Measurements from ENCODE around the gene NRXN3. TPM values are rescaled to one million over a fixed set of nuclear protein-coding genes. Genes with fewer than 3 reads are reported as not detected.

The NRXN3 gene
- total RNA-seq, 4 donors from 2014 or later: 0.04 to 0.16 TPM; not detected in 2

DNA sequence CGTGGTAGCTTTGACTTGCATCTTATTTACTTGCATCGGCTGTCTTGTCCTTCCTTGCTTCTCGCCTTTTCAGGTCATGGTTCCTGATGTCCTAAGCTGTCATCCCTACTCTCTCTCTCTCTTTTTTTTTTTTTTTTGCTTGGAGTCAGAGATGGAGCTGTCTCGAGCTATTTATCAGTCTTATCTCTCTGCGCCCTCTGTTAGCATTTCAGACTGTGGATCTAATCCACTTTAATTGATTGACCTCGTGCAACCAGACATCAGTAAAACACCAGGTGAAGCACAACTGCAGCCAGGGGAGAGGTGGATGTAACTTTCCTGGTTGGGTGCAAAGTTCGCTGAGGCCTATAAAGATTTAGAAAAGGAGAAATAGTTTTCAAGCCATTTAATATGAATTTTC is 1486.3 kb downstream of the NRXN3 start:
- in situ Hi-C loops (cut with MboI; ENCODE audit: low sequenced_read_pairs in 4 of 4): no loop called here
- DNase-seq (no peak), ATAC-seq (no peak)
- Histone ChIP-seq H3K36me3 (no peaks in the 10 kb centered on the region), H3K4me1 (no peaks in the 10 kb centered on the region), H3K9me3 (no peaks in the 10 kb centered on the region), H3K4me3 (no peak overlapping the region), H3K27me3 (no peaks in the 10 kb centered on the region), H3K27ac (no peak overlapping the region)
- intact Hi-C loops (cut with DNase I; ENCODE audit: low total_unique reads): no loop called here
- TF ChIP-seq POLR2A (IDR thresholded peaks at IDR 0.05): no peak
- TF ChIP-seq, protein P1, sequence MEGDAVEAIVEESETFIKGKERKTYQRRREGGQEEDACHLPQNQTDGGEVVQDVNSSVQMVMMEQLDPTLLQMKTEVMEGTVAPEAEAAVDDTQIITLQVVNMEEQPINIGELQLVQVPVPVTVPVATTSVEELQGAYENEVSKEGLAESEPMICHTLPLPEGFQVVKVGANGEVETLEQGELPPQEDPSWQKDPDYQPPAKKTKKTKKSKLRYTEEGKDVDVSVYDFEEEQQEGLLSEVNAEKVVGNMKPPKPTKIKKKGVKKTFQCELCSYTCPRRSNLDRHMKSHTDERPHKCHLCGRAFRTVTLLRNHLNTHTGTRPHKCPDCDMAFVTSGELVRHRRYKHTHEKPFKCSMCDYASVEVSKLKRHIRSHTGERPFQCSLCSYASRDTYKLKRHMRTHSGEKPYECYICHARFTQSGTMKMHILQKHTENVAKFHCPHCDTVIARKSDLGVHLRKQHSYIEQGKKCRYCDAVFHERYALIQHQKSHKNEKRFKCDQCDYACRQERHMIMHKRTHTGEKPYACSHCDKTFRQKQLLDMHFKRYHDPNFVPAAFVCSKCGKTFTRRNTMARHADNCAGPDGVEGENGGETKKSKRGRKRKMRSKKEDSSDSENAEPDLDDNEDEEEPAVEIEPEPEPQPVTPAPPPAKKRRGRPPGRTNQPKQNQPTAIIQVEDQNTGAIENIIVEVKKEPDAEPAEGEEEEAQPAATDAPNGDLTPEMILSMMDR (IDR thresholded peaks at IDR 0.05 in 4 of 5, conservative IDR thresholded peaks at IDR 0.05 in 1 of 5): no peak

GRCh38 chr14:79658221-79658620 is 1488.0 kb downstream of the NRXN3 start:
- no peak for ATAC-seq
- TF ChIP-seq, protein P1 (IDR thresholded peaks at IDR 0.05 in 4 of 5, conservative IDR thresholded peaks at IDR 0.05 in 1 of 5): no peak
- TF ChIP-seq POLR2A (IDR thresholded peaks at IDR 0.05): no peak
- no peaks in the 10 kb centered on the region for H3K4me1 ChIP-seq

DNA sequence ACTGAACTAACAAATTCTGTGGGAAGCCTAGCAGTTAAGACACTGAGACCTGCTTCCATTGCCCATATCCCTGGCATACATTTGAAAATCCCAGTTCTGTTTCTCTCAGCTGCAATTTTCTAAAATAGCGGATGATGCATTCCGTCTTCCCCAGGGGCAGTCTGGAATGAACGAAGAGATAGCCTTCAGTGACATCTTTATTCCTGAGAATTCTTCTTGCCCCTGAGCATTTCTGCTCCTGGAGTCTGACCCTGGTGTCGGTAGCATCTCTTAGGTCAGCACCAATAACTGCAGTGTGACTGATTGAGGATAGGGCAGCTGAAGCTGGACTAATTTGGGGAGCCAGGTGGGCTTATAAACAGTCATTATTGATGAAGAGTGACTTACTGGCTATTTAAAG is 1488.6 kb downstream of the NRXN3 start:
- Histone ChIP-seq H3K27me3 (no peaks in the 10 kb centered on the region), H3K4me1 (no peaks in the 10 kb centered on the region), H3K36me3 (no peaks in the 10 kb centered on the region), H3K27ac (no peak overlapping the region), H3K4me3 (no peak overlapping the region), H3K9me3 (no peaks in the 10 kb centered on the region)
- ATAC-seq: no peak
- intact Hi-C loops (cut with DNase I; ENCODE audit: low total_unique reads): no loop called here
- DNase-seq: no peak
- in situ Hi-C loops (cut with MboI; ENCODE audit: low sequenced_read_pairs in 4 of 4): no loop called here
- no peak for TF ChIP-seq POLR2A (IDR thresholded peaks at IDR 0.05)
- TF ChIP-seq, protein P1 (IDR thresholded peaks at IDR 0.05 in 4 of 5, conservative IDR thresholded peaks at IDR 0.05 in 1 of 5): no peak

More at GRCh38 chr14:79658221-79658620, 1488.0 kb downstream of the NRXN3 start:
- DNase-seq: no peak
- no peak overlapping the region for H3K4me3 ChIP-seq
- intact Hi-C loops (cut with DNase I; ENCODE audit: low total_unique reads): no loop called here
- H3K27ac ChIP-seq: no peak overlapping the region
- H3K9me3 ChIP-seq: no peaks in the 10 kb centered on the region
- no peaks in the 10 kb centered on the region for H3K27me3 ChIP-seq
- in situ Hi-C loops (cut with MboI; ENCODE audit: low sequenced_read_pairs in 4 of 4): no loop called here
- no peaks in the 10 kb centered on the region for H3K36me3 ChIP-seq

DNA sequence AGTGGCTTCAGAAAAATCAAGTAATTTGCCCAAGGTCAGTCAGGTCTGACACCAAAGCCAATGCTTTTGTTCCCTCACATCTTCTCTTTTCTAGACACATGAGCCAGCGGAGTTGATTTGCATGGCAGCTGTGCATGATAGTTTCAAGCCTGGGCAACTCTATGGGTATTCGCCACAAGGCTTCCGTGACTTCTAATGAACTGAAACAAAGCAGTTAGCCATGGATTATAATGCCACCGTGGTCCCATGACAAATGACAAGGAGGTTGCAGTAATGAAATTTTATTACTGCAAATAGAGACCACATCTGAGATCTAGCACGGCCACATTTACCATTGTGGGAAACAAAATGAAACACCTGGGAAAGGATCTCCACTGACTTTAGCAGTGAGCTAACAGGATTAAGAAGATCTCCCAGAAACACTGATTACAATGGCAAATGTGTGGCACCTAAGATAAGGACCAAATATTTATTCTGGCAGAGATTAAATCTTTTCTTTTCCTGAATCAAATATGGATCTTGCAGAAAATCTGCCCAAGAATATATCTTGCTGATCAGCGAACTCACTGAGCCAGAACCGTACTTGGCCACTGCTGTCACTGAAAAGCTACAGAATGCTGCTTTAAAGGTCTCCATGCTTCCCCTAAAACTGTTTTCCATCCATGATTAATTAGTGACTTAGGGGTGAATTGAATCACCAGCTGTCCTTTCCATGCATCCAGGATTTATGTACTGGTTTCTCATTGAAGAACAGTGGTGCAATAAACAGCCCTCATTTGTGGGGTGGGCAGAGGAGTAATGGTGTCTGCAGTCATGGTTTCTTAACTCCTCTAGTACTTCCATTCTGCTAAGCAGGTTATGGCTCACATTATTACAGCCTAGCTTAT is 1490.1 kb downstream of the NRXN3 start:
- no peak for ATAC-seq
- H3K27me3 ChIP-seq: no peaks in the 10 kb centered on the region
- no peak overlapping the region for H3K4me3 ChIP-seq
- TF ChIP-seq, protein P1 (IDR thresholded peaks at IDR 0.05 in 4 of 5, conservative IDR thresholded peaks at IDR 0.05 in 1 of 5): no peak
- no peak for TF ChIP-seq POLR2A (IDR thresholded peaks at IDR 0.05)
- no peaks in the 10 kb centered on the region for H3K9me3 ChIP-seq
- no peaks in the 10 kb centered on the region for H3K4me1 ChIP-seq
- in situ Hi-C loops (cut with MboI; ENCODE audit: low sequenced_read_pairs in 4 of 4) (no loop called here), intact Hi-C loops (cut with DNase I; ENCODE audit: low total_unique reads) (no loop called here)
- no peaks in the 10 kb centered on the region for H3K36me3 ChIP-seq
- H3K27ac ChIP-seq: no peak overlapping the region
- no peak for DNase-seq
